ENCODE data around the gene ADAMTS3.

The ADAMTS3 gene

DNA sequence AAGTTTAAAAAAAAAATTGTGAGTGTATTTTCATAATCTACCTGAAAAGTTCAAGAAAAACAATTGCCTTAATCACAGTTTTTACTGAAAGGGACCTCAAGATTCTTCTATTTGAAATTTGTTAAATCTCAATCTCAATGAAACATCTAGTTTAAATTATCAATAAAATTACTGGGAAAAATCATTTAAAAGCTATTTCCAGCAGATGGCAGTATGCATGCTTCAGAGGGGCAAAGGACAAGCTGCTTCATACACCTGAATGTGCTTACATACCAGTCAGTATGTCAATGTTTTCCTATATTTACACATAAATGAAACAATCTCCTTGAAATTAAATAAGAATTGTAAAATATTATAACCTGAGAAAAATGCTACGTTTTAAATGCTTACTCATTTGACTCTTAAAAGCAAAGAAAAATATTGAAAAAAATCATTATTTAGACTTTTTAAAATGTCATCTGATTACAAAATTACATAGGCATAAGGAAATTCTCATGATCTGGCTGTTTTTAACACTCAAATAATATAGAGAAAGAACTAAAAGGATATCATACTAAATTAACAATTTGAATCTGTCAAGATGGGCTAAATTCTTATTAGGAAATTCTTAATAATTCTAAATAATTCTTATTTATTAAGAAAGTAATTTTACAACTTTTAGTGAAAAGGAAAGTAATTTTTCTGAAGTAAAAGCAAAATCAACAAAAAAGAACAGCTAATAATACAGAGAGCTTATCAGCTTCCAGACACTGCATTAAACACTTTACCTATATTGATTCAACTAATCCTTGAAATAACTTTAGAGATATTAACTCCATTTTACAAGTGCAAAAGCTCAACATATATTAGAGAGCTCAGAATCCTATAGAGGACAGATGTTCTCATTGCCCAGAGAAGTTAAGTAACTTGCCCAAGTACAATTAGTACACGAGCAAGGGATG, 242.1 kb downstream of the ADAMTS3 start:
- DNase-seq: no peak

DNA sequence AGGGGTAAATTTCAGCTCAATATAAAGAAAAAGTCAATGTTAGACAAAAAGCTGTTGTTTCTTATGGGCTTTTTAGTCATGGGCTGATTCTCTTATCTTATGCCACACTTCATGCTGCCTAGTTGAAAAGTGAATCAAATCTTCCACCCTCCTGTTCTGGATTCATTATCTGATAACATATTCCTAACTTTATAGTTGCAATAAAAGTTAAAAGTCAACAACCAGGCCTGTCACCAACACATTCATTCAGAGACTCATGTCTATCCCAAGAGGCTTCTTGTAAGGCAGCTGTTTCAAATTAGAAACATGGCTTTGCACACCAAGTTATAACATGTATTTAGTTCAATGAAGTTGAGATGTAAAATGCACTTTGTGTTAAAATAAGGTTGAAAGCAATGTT, 243.8 kb downstream of the ADAMTS3 start:
- DNase-seq: no peak

GRCh38 chr4:72323227-72323626, 245.8 kb downstream of the ADAMTS3 start:
- DNase-seq: no peak

DNA sequence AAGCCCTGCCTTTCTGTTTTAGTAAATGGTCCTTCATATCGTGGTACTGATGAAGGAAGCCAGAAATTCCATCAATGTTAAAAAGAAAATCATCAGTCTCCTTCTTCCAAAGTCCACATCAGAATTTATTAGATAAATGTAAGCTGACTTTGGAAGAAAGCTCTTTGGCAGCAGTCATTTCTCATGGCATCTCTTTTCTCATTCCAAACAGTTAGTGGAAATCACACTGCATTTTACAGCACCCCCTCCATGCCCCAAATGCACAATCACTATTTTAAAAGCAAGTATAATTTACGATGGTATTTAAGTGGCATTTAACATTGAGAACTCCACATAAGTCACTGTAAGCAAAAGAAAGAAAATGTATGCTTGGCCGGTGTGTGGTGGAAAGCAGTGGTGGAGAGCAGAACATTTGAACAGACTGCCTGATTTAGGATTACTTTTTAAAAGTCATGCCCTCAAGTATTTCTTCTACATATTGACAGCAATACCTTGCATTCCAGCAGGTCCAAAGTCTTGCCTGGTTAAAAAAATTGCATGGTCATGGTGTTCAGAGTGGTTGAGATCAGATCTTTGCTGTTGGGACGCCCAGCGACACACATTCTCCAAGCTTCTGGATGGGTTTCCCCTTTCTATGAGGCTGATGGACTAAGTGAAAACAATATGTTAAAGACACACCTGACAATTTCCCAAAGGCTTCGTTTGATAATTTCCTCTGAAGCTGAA, 248.6 kb downstream of the ADAMTS3 start:
- DNase-seq: no peak

- no peak for DNase-seq
Observed at GRCh38 chr4:72319601-72320021, 249.4 kb downstream of the ADAMTS3 start.

DNA sequence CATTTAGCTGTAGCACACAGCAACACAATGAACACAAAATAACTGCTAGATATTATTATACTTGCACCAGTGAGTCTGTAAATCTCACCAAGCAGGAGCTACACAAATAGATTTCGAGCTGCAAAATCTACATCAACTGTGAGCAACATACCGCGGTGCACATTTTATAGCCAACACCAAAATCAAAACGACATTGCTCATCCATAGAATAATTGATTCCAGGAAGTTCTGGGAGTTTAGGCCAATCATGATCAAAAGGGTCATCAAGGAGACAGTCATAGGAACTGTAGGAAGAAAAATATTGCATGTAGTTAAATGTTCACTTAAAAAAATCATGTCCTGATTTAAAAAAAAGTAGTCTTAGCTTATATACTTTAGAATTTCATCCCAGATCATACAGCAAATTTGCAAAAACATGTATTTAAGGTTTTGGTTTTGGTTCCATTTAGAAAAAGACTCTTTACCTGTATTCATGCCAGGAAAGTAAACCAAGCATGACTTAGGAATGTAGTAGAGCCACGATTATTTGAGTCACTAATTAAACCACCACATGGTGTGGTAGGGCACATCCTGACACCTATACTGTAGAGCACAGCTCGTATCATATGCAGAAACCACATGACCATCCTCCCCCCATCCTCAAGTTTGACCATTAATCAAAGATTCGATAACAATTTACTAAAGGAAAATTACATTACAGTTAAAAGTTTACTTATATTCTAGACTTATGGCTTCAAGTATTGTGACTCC, 250.4 kb downstream of the ADAMTS3 start:
- DNase-seq: no peak

- DNase-seq: no peak
Observed at GRCh38 chr4:72314869-72315268, 254.2 kb downstream of the ADAMTS3 start.

- DNase-seq: no peak
Observed at GRCh38 chr4:72313121-72313520, 255.9 kb downstream of the ADAMTS3 start.

DNA sequence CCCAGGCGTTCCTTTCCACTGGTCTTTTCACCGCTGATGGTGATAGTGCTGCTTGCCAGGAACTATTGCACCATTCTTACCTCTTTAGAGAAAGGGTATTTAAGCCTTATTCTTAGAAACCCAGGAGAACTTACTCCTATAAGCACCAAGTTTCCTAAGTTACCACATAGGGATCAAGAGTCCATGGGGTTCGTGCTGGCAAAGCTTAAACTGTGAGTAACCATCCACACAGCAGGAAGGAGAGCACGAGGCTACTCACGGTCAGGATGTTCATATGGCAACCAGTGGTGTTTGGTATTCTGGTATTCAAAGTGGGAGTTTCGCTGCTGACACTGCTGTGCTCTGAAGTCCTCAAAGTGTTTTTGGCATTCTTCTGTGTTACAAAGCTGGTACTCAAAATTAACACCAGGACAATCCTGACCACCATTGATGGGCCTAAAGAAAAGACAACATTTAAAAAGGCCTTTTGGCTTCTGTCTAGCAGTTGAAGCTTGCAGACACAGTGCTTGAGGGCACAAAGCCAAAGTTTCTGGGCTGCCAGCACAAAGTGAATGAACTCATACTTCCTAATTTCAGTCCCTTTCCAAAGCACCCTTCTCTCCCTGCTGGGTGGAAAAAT, 256.9 kb downstream of the ADAMTS3 start:
- no peak for DNase-seq

DNA sequence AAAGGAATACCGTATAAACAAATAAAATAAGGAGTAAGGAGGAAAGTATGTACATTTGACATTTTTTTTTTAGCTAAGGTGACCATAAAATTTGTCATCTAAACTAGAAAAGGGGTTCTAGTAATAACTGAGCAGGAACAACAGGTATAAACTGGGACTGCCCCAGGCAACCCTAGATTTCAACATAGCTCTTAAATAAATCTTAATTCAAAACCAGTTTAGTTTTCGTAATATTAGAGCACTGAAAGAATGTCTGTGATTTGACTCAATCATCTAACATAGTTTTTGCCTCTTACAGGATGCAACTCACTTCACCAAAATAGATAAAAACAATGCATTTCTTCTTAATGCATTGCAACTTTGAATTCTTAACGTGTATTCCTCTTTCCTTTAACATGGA, 257.7 kb downstream of the ADAMTS3 start:
- DNase-seq: no peak

DNA sequence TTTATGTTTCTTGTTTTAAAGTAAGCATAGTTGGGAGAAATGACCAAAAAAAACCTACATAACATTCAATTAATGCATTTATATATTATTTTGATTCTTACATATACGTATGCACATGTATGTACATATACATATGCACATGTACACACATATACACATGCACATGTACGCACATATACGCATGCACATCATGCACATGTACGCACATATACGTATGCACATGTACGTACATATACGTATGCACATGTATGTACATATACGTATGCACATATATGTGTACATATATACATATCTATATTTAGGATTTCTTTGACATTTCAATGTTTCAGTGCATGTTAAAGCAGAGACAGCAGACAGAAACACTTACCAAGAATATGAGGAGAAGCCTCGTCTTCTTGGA, 263.4 kb downstream of the ADAMTS3 start:
- no peak for DNase-seq

GRCh38 chr4:72305080-72305479, 263.9 kb downstream of the ADAMTS3 start:
- DNase-seq: no peak

- no peak for DNase-seq
Observed at GRCh38 chr4:72302981-72303704, 265.9 kb downstream of the ADAMTS3 start.

DNA sequence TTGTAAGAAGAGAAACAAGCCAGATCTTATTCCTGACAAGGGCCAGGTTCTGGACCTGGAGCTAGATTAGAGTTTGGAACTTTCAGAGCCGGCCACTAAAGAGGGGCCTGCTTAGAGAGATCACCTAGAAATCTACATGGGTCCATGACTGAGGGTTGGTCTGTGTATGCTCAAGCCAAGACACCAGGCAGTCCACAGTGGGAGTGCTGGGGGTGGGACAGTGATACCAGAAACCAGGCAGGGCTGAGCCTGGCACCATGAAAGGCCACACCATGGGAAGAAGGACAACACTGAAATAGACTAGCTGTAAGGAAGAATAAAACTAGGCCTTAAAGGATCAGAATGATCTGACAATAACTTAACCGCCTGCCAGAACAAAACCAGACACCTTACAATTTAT, 267.3 kb downstream of the ADAMTS3 start:
- DNase-seq: no peak

GRCh38 chr4:72300126-72300525, 268.9 kb downstream of the ADAMTS3 start:
- DNase-seq: no peak

DNA sequence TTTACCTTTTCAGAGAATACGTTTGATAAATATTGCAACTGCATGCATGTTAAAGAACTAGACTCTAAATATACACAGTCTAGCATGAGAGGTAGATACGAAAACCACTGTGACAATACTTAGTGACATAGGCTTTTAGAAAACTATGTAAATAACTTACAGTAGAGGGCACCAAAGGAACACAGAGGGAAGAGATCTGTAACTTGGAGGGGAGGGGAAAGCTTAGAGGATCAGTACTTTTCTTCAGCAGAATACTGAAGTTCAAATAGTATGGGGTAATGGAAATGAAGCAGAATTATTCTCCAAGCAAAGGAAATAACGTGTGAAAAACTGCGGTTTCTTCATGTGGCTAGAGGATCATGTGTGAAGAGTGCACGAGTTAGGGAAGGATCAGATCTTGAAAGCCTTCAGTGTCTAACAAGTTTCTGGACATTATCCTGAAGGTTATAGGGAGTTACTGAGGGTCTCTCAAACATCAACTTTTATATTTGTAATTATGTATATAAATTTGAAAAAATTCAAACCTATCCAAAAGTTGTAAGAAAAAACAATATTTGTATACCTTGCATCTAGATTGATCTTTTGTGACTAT, 273.0 kb downstream of the ADAMTS3 start:
- DNase-seq: no peak

- DNase-seq: no peak
Observed at GRCh38 chr4:72290737-72291136, 278.3 kb downstream of the ADAMTS3 start.

- no peak for DNase-seq
Observed at GRCh38 chr4:72286910-72287309, 282.1 kb downstream of the ADAMTS3 start.

GRCh38 chr4:72286185-72286584, 282.8 kb downstream of the ADAMTS3 start:
- DNase-seq: no peak

GRCh38 chr4:72283357-72283756, 285.7 kb downstream of the ADAMTS3 start:
- no peak for DNase-seq

- no peak for DNase-seq
Observed at GRCh38 chr4:72280252-72280651, 288.8 kb downstream of the ADAMTS3 start.

GRCh38 chr4:72275381-72275780, 293.6 kb downstream of the ADAMTS3 start:
- no peak for DNase-seq

All from CD4-positive, alpha-beta T cell treated with Interferon gamma for 1 hour (primary cell).